ENCODE results near the gene PIGW. TPM values are rescaled to one million over a fixed set of nuclear protein-coding genes. Genes with fewer than 3 reads are reported as not detected.

The PIGW gene
- total and polyA plus RNA-seq, 2 experiments from 2014 or later, result 5.5 to 15.8 TPM

DNA sequence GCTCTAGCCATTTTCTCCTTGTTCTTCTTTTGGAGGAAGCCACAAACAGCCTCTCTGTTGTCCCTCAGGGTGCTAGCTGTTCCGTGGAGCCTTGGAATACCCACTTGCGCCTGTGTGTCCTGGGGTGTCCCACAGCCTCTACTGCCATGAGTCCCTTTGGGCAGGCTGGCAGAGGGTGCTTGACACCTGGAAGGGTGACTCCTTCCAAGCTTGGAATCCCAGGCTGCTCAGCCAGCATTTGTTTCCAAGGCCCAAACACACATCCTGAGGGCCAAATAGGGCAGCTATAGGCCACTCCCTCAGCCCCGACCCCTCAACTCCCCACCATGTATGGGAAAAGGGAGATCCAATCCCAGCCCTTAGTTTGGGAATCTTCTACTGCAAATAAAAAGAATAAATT, 33.4 kb upstream of the PIGW start (continued):
- TF ChIP-seq JUNB (IDR thresholded peaks at IDR 0.05; ENCODE audit: unreplicated experiment), result no peak
- no peak for TF ChIP-seq STAT1 (IDR thresholded peaks at IDR 0.05; ENCODE audit: unreplicated experiment)
- TF ChIP-seq, protein P1, sequence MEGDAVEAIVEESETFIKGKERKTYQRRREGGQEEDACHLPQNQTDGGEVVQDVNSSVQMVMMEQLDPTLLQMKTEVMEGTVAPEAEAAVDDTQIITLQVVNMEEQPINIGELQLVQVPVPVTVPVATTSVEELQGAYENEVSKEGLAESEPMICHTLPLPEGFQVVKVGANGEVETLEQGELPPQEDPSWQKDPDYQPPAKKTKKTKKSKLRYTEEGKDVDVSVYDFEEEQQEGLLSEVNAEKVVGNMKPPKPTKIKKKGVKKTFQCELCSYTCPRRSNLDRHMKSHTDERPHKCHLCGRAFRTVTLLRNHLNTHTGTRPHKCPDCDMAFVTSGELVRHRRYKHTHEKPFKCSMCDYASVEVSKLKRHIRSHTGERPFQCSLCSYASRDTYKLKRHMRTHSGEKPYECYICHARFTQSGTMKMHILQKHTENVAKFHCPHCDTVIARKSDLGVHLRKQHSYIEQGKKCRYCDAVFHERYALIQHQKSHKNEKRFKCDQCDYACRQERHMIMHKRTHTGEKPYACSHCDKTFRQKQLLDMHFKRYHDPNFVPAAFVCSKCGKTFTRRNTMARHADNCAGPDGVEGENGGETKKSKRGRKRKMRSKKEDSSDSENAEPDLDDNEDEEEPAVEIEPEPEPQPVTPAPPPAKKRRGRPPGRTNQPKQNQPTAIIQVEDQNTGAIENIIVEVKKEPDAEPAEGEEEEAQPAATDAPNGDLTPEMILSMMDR (conservative IDR thresholded peaks at IDR 0.05; ENCODE audit: low read depth in 2 of 2), result no peak
- no peak for TF ChIP-seq EZH2 (IDR thresholded peaks at IDR 0.05; ENCODE audit: low read depth, unreplicated experiment)
- TF ChIP-seq ZNF114 (CRISPR knock-in tag; IDR thresholded peaks at IDR 0.05), result no peak

DNA sequence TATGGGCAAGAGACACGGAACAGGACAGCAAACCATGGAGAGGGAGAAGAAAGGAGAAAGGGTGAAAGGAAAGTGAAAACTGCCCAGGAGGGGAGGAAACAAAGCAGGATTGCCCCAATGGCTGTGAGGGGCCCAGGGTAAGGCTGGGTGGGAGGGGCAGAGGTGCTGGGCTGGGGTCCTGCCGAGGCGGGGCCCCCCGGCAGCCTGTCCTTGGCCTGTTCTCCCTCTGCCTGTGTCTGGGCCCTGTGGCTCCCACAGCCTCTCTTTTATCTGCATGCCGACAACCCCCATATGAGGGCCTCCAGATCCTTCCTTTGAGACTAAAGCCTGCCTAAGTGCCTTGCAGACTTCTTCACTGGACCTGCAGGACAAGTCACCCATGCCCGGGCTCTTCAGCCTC, 32.8 kb upstream of the PIGW start:
- Mint-ChIP-seq H3K4me1 (no peaks in the 10 kb centered on the region), H3K4me3 (no peak overlapping the region), H3K27ac (no peak overlapping the region), H3K9me3 (no peaks in the 10 kb centered on the region), H3K36me3 (ENCODE audit: low read depth) (peaks cover 87% of the 10 kb centered on the region), H3K27me3 (ENCODE audit: insufficient read depth, low read depth, poor library complexity) (peaks cover 7% of the 10 kb centered on the region)
- H2AFZ ChIP-seq, result no peak overlapping the region
- ATAC-seq (no peak), DNase-seq (ENCODE audit: low spot score) (no peak)
- TF ChIP-seq, protein P2, sequence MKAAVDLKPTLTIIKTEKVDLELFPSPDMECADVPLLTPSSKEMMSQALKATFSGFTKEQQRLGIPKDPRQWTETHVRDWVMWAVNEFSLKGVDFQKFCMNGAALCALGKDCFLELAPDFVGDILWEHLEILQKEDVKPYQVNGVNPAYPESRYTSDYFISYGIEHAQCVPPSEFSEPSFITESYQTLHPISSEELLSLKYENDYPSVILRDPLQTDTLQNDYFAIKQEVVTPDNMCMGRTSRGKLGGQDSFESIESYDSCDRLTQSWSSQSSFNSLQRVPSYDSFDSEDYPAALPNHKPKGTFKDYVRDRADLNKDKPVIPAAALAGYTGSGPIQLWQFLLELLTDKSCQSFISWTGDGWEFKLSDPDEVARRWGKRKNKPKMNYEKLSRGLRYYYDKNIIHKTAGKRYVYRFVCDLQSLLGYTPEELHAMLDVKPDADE (IDR thresholded peaks at IDR 0.05), result no peak
- TF ChIP-seq, protein P3, sequence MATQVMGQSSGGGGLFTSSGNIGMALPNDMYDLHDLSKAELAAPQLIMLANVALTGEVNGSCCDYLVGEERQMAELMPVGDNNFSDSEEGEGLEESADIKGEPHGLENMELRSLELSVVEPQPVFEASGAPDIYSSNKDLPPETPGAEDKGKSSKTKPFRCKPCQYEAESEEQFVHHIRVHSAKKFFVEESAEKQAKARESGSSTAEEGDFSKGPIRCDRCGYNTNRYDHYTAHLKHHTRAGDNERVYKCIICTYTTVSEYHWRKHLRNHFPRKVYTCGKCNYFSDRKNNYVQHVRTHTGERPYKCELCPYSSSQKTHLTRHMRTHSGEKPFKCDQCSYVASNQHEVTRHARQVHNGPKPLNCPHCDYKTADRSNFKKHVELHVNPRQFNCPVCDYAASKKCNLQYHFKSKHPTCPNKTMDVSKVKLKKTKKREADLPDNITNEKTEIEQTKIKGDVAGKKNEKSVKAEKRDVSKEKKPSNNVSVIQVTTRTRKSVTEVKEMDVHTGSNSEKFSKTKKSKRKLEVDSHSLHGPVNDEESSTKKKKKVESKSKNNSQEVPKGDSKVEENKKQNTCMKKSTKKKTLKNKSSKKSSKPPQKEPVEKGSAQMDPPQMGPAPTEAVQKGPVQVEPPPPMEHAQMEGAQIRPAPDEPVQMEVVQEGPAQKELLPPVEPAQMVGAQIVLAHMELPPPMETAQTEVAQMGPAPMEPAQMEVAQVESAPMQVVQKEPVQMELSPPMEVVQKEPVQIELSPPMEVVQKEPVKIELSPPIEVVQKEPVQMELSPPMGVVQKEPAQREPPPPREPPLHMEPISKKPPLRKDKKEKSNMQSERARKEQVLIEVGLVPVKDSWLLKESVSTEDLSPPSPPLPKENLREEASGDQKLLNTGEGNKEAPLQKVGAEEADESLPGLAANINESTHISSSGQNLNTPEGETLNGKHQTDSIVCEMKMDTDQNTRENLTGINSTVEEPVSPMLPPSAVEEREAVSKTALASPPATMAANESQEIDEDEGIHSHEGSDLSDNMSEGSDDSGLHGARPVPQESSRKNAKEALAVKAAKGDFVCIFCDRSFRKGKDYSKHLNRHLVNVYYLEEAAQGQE (IDR thresholded peaks at IDR 0.05; ENCODE audit: unreplicated experiment), result no peak
- no peak for TF ChIP-seq ZNF331 (CRISPR knock-in tag; IDR thresholded peaks at IDR 0.05; ENCODE audit: low read depth)
- TF ChIP-seq ZNF114 (CRISPR knock-in tag; IDR thresholded peaks at IDR 0.05), result no peak
- TF ChIP-seq JUNB (IDR thresholded peaks at IDR 0.05; ENCODE audit: unreplicated experiment), result no peak
- TF ChIP-seq POLR2AphosphoS5 (IDR thresholded peaks at IDR 0.05; ENCODE audit: low read depth), result no peak
- H3K27ac ChIP-seq (ENCODE audit: low read depth), result no peak overlapping the region
- peaks cover 24% of the 10 kb centered on the region for H3K36me3 ChIP-seq (ENCODE audit: insufficient read depth)
- H4K20me1 ChIP-seq (replicated peaks; ENCODE audit: insufficient read depth), result peaks cover 1% of the 10 kb centered on the region; the same call in 1 of the 2 replicates
- no peak overlapping the region for H3K4me2 ChIP-seq
- no peaks in the 10 kb centered on the region; the same call in 1 of the 2 replicates for H3F3A ChIP-seq (replicated peaks; ENCODE audit: low read depth)
- no peaks in the 10 kb centered on the region for H3K27me3 ChIP-seq (ENCODE audit: insufficient read depth)
- no peaks in the 10 kb centered on the region for H3K79me2 ChIP-seq (replicated peaks; ENCODE audit: insufficient read depth)
- no peaks in the 10 kb centered on the region for H3K4me1 ChIP-seq (ENCODE audit: insufficient read depth)
- no peak overlapping the region for H3K4me3 ChIP-seq
- H3K9me2 ChIP-seq (ENCODE audit: insufficient read depth), result no peaks in the 10 kb centered on the region
